ENCODE data around the gene GTF2IRD1.
"Not testable (repeated sequence)": the region's sequence is repeated elsewhere in the genome, so short reads cannot be mapped to it uniquely, and the experiment has no call there.

GTF2IRD1 gene

DNA sequence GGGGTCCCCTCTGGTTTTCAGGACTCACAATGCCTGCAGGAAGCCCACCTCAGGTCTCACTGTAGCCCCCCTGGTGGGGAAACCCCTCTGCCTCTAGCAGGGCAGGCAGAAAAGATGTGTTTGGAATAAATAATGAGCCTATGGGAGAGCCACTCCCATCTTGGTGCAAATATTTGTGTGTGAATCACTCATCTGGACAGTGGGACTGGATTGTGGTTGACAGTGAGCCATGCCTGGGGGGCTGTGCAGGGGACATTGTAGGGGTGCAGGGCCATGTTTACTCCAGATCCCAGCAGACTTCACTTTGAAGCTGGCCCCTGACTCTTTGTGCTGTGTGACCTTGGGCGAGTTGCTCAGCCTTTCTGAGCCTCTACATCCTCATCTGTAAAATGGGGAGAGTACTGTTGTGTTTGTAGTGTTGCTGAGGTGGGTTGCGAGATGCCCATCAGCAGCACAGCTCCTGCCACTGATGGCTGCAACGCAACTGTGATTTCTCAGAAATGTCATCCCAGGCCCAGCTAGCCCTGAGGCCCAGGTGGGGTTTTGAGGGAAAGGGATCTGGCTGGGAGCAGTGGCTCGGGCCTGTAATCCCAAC, 20.7 kb downstream of the GTF2IRD1 start:
- no peak for DNase-seq

DNA sequence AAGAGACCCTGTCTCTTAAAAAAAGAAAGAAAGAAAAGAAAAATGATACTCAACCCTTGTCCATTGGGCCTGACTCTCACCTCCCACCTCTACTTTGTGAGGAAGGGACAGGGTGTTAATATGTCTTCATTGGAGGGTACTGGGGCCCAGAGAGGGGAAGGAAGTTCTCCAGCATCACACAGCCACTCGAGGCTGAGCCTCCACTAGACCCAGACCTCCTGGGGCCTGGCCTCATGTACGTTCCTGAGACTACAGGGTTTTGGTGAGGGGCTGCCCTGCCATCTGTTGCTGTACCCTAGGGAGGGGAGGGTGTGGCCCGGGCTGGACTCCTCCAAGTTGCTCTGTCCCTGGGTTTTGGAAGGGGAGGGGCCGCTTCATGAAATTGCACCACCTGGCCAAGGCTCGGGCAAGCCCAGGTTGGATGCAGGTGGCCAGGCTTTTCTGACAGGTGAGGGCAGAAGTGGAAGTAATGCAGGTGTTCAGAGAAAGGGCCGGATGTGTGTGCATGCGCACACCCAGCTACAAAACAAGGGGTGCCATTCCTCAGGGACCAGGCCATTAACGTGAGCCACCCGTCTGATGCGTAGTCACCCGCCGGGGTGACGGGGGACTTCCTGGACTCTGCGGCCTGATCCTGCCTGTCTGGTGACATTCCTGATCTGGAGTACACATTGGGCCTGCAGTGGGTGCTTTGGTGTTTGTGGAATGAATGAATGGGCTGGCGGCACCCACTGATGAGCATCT, 21.7 kb downstream of the GTF2IRD1 start:
- DNase-seq: no peak

DNA sequence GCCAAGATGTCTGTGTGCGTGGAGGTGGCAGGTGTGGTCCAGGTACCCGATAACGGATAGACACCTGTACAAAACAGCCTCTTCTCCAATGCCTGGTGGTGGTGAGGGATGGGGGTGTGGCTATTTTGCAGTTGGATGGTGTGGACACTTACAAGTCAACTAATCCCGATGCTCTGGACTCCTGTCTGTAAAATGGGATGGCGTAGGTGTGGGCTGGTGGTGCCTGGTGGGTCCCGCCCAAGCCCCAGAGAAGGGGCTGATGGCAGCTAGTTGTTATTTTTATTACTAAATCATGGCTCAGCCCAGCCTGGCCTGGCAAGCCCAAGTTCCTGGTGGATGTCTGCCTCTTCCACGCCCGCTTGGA, 22.3 kb downstream of the GTF2IRD1 start:
- no peak for DNase-seq

DNA sequence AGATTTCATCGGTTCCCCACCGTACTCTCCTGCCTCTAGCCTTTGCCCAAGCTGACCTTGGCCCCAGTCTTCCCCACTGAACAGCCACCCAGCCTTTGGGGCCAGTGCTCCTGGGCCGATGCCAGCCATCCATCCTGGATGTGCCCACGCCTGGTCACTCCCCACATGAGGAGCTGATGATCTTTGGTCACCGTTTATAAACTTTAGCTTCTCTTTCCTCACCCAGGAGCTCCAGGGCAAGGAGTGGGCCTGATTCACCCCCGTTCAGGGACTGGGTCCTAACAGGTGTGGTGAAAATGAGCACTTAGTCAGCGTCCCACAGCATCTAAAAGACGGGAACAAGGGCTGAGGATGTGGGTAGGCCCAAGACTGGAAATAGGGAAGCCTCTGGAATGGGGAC, 22.9 kb downstream of the GTF2IRD1 start:
- no peak for DNase-seq

DNA sequence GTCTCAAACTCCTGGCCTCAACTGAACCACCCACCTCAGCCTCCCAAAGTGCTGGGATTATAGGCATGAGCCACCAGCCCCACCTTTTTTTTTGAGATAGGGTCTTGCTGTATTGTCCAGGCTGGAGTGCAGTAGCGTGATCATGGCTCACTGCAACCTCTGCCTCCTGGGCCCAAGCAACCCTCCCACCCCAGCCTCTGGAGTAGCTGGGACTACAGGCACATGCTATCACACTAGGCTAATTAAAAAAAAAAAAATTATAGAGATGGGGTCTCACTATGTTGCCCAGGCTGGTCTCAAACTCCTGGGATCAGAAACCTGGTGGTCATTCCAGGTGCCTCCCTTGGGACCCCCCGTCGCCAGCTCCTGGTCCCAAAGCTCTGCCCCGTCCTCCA, 25.0 kb downstream of the GTF2IRD1 start:
- no peak for DNase-seq

DNA sequence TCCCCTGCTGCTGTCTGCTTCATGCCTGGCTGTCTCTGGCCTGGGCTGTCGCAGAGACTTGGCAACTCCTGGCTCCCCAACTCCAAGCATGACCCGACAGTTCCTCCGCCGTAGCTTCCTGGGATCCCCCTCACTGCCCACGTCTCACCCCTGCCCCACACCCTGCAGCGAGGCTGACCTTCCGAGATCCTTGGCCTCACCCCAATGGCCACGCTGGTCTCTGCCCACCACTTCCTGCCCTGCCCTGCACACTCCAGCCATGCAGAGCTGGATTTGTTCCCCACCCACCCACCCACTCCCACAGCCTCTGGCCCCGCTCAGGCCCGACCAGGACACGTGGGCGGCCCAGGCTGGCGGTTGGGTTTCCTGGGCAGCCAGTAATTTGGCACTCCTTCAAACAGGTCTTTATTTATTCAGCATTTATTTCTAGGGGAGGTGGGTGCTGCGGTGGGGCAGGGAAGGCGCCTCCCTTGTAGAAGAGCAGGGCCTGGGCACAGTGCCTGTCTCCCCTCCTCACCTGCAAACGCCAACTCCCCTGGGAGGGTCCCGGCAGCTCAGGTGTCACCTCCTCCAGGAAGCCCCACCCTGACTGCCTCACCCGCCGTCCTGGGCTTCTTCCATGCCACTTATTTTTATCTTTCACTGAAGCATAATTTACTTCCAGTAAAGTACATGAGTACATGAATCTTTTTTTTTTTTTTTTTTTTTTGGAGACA, 25.5 kb downstream of the GTF2IRD1 start:
- DNase-seq: no peak

DNA sequence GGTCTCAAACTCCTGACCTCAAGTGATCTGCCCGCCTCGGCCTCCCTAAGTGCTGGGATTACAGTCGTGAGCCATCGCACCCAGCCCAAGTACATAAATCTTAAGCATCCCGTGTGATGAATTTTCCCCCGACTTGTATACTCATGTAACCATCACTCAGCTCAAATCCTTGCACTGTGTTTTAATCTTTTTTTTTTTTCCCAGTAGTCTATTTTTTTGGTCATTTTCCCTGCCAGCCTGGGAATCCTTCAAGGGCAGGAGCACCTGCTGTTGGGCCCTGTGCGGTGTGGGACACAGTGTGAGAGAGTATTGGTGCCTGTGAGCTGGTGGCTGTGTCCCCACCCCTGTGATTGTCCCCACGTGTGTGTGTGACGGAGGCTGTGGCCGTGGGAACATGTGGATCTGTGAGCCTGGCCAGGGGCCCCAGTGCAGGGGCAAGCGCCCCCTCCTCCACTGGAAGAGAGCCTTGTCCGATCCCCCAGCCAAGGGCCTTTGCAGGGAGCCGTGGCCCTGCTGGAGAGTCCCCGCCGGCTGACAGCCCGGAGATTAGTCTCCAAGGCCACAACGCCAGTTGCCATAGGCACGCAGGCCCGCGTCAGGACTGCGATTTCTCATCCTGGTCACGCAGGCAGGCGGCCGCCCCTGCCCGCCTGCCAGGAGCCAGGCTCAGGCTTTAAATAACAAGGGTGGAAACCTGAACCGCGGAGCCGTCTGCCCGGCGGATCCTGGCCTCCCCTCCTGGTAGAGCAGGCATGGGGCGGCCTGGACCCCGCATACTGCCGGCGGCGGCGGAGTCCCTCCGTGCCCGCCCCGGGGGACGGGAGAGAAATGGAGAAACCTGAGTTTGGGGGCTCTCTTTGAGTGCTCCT, 26.5 kb downstream of the GTF2IRD1 start:
- no peak for DNase-seq

DNA sequence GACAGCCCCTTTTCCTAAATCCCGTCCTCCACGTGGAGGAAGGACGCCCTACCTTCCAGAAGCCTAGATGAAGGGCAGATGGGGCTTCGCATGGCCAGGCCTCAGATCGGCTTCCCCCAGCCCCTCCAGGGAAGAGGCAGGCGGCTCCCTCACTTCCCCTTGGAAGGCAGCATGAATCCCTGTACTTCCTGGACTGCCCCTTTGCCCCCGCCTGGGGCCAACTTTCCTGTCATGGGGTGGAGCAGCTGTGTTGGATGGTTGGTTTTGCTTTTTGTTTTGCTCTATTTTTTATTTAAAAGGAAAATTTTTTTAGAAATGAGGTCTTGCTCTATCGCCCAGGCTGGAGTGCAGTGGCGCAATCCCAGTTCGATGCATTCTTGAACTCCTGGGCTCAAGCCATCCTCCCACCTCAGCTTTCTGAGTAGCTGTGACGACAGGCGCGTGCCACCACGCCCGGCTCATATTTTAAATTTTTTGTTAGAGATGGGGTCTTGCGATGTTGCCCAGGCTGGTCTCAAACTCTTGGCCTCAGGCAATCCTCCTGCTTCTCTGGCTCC, 27.2 kb downstream of the GTF2IRD1 start:
- DNase-seq: no peak

DNA sequence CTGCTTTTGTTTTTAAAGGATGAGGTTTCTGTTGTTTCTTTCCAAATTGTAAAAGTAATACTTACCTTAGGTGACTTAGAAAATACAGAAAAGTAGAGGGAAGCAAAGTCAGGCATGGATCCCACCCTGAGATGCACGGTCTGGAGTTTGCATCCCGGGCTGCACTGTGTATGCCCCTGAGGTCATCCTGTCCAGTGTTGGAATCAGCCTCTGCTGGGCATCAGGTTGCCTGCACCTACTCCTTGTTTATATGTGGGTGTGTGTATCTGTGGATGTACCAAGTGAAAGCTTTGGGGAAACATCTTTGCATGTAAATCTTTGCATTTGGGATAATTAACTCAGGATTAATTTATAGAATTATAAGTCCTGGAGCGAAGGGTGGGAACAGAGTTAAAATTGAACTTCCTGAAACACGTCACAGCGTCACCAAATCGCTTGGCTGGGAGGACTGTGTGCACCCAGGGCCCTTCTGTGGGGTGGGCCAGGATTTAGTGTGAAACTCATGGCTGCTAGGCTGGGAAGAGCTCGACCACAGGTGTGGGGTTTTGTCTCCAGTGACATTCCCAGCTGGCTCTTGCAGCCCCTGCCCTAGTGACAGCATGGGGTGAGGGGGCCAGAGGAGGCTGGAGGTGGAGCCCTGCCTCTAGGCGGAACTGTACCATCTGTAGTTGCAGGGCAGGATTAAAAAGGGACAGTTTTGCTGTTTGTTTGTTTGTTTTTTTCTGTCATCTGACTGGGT, 27.9 kb downstream of the GTF2IRD1 start:
- no peak for DNase-seq

DNA sequence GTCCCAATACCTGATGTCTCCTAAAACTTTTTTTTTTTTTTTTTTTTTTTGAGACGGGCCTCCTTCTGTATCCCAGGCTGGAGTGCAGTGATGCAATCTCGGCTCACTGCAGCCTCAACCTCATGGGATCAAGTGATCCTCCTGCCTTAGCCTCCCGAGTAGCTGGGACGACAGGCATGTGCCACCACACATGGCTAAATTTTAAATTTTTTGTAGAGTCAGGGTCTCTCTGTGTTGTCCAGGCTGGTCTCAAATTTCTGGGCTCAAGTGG, 28.4 kb downstream of the GTF2IRD1 start:
- no peak for DNase-seq

DNA sequence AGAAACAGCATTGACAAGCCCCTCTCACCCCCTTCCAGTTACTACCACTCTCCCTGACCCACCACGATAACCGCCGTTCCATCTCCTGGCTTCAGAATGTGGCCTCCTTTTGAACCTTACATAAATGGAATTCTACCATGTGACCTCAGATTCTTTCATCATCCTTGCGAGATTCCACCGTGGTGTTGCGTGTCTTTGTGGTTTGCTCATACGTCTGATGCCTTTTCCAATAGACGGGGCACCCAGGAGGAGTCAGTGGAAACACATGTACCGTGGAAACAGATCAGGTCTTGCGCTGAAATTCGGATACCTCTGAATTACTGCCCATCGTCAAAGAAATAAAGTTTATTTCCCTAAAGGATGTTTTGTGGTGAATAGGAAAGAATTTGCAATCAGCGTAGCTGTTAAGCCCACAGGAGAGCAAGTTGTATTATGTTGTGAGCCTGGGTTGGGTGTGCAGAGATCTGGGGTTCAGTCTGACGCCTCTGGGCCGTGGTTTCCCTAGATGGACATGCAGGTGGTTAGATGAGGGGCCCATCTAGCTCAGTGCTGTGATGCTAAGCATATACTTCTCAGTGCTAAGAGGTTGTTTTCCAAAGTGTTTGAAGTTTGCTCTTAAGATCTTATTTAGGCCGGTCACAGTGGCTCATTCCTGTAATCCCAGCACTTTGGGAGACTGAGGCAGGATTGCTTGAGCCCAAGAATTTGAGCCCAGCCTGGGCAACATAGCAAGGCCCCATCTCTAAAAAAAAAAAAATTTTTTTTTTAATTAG, 29.1 kb downstream of the GTF2IRD1 start:
- no peak for DNase-seq

DNA sequence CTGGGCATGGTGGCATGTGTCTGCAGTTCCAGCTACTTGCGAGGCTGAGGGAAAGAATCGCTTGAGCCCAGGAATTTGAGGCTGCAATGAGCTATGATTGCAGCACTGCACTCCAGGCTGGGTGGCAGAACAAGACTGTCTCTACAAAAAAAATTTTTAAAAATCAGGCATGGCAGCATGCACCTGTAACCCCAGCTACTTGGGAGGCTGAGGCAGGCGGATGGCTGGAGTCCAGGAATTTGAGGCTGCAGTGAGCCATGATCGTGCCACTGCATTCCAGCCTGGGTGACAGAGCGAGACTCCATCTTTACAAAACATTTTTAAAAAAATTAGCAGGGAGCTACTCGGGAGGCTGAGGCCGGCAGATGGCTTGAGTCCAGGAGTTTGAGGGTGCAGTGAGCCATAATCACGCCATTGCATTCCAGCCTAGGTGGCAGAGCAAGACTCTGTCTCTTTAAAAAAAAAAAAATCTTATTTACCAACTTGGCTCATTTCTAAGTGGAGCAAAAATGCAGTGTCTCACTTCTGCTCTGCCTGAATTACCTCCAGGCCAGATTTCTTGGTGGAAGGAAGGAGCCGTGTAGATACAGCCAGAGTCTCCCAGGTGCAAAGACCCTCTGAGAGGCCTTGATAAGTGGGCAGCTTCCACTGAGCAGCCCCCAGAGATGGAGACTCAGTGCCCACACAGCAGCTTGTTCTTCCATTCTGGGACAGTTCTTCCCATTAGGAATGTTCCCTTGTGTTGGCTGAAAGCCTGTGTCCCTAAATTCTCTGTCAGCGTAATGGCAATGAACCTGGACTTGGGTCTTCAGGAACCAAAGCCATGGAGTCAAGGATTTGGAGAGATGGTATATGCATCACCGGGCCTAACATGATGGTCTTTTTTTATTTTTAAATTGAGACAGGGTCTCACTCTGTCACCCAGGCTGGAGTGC, 30.0 kb downstream of the GTF2IRD1 start:
- no peak for DNase-seq

DNA sequence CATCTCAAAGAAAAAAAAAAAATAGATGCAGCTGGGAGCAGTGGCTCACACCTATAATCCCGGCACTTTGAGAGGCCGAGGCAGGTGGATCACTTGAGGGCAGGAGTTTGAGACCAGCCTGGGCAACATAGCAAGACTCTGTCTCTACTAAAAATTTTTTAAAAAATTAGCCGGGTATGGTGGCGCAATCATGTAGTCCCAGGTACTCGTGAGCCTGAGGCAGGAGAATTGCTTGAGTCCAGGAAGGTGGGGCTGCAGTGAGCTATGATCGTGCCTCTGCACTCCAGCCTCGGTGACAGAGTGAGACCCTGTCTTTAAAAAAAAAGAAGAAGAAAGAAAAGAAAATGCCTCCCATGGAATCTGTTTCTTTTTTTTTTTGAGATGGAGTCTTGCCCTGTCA, 31.9 kb downstream of the GTF2IRD1 start:
- no peak for DNase-seq

DNA sequence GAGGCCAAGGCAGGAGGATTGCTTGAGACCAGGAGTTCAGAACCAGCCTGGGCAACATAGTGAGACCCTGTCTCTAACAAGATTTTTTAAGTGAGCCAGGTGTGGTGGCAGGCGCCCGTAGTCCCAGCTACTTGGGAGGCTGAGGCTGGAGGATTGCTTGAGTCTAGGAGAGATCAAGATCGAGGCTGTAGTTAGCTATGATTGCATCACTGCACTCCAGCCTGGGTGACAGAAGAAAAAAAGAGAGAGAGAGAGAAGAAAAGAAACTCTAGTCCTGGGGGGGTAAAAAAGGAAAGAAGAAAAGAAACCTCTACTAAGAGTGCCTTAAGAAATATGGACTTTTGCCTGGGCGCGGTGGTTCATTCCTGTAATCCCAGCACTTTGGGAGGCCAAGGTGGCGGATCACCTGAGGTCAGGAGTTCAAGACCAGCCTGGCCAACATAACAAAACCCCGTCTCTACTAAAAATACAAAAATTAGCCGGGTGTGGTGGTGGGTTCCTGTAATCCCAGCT, 34.9 kb downstream of the GTF2IRD1 start:
- DNase-seq: not testable (repeated sequence)

DNA sequence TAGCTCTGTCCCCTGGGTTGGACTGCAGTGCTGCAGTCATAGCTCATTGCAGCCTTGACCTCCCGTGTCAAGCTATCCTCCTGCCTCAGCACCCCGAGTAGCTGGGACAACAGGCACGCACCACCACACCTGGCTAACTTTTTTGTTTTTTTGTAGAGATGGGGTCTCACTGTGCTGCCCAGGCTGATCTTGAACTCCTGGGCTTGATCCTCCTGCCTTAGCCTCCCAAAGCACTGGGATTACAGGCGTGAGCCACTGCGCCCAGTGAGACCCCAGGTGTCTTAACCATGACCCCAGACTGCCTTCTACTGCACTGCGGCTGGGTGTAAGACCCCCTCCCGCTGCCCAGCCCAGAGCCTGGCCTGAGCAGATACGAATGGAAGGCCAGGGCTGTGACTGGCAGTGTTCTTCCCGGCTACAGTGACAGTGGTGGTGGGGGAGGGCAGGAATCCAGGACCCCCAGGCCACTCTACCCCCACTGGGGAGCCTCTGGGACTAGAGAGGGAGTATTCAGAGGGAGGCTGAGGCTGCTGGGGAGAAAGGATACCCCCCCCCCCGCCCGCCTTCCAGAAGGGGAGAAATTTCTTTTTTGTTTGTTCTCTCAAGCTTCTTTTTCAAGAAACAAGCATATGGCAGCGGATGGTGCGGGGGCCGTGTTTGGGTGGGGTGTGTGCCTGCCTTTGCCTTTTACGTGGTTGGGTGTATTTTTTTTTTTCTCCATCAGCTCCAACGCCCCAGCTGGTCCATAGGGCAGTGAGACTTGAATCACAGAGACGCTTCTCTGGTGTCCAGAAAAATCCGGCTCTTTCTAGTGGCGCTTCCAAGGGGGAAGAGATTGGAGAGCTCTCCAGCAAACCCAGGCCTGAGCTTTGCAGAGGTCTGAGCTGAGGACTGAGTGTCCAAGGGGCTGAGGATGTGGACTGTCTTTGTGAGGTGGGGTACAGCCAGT, 36.6 kb downstream of the GTF2IRD1 start:
- DNase-seq: no peak

DNA sequence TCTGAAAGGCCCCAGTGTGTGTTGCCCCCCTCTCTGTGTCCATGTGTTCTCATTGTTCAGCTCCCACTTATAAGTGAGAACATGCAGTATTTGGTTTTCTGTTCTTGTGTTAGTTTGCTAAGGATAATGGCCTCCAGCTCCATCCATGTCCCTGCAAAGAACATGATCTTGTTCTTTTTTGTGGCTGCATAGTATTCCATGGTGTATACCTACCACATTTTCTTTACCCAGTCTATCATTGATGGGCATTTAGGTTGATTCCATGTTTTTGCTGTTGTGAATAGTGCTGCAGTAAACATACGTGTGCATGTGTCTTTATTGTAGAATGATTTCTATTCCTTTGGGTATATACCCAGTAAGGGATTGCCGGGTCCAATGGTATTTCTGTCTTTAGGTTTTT, 37.8 kb downstream of the GTF2IRD1 start:
- not testable (repeated sequence) for DNase-seq

DNA sequence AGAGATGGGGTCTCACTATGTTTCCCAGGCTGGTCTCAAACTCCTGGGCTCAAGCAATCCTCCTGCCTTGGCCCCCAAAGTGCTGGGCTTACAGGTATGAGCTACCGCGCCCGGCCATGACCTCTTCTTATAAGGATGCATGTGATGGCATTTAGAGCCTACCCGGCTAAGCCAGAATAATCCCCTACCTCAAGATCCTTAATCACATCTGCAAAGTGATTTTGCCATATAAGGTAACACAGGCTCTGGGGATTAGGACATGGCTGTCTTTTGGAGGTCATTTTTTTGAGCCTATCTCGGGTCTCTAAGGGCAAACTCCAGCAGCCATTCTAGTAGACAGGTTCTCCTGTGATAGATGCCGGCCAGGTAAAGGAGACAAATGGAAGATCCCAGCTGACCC, 39.6 kb downstream of the GTF2IRD1 start:
- DNase-seq: no peak

DNA sequence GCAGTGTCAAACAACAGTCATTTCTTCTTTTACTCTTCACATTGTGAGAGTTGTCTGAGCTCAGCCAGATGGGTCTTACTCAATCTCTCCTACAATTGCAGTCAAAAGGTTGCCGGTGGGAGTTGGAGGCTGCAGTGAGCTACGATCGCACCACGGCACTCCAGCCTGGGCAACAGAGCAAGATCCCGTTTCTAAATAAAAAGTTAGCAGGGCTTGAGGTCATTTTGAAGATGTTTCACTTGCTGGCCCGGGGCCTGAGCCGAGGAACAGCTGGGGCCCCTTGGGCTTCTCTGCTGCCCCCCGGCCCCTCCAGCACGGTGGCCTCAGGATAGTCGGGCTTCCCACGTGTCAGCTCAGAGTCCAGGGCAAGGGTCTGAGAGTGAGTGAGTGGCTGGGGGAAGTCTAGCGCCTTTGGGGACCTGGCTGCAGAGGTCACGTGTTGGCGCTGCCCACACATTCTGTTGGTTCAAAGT, 40.4 kb downstream of the GTF2IRD1 start:
- no peak for DNase-seq
